Endothelial cell of umbilical vein (primary cell): ENCODE data around the gene DOCK1. TPM values are rescaled to one million over a fixed set of nuclear protein-coding genes. Genes with fewer than 3 reads are reported as not detected.

Source experiments
- BruUV-seq: library from RNA; stranded (reverse); fragments of 400-500 nt; replicated peaks from 2 replicates; lab custom pipeline; 2021; lab: Mats Ljungman, UMichigan
- CTCF ChIA-PET: fragments of 300-600, 350-600 bp; sonication (Branson Sonifier 250); formaldehyde crosslinking; loops from one replicate; lab custom pipeline; 2021; ENCODE audit warnings: antibody characterized with exemption, inconsistent platforms; lab: Charles Lee
- POLR2A ChIA-PET: fragments of 300-600, 350-600 bp; sonication (Branson Sonifier 250); formaldehyde crosslinking; loops from one replicate; lab custom pipeline; 2021; ENCODE audit warnings: antibody characterized with exemption, inconsistent platforms; lab: Charles Lee
- DNase-seq: peaks from one replicate; pipeline ENCODE4 v3.0.0-alpha.2; 2011; ENCODE audit warnings: low read depth, low spot score
- FAIRE-seq: peaks from 2 replicates; lab custom pipeline; 2011; peaks lifted over from hg19 to GRCh38; lab: Jason Lieb, UNC
- H2AFZ ChIP-seq: 2 replicates; pipeline ENCODE4 v1.6.0; 2012; ENCODE audit warnings: low read depth, low read length, control low read depth, inconsistent platforms
- H3K27ac ChIP-seq: 2 replicates; pipeline ENCODE4 v1.5.1; 2011; ENCODE audit warnings: low read depth, mild to moderate bottlenecking, control low read depth, low read length, moderate library complexity; ENCODE audit not compliant: insufficient read depth
- H3K27me3 ChIP-seq, 2 experiments: 2 replicates each; pipeline versions ENCODE4 v1.6.0 to v1.6.1; 2011; ENCODE audit warnings: low read length in 2 of 2, mixed read lengths in 1 of 2; ENCODE audit not compliant: control insufficient read depth in 2 of 2, insufficient read depth in 2 of 2
- H3K36me3 ChIP-seq, 2 experiments: 2 replicates in 1 of 2; 3 replicates in 1 of 2; pipeline ENCODE4 v1.5.1; 2011; ENCODE audit warnings: low read length in 2 of 2, mild to moderate bottlenecking in 1 of 2, moderate library complexity in 1 of 2; ENCODE audit not compliant: control insufficient read depth in 2 of 2, insufficient read depth in 2 of 2; ENCODE audit errors: extremely low read depth in 1 of 2
- H3K4me1 ChIP-seq: 3 replicates; pipeline ENCODE4 v1.5.1; 2011; ENCODE audit warnings: mild to moderate bottlenecking, low read length; ENCODE audit not compliant: control insufficient read depth, insufficient read depth; ENCODE audit errors: extremely low read depth
- H3K4me2 ChIP-seq: 2 replicates; pipeline ENCODE4 v1.6.1; 2011; ENCODE audit warnings: low read length, control low read depth, mixed read lengths; ENCODE audit not compliant: insufficient read depth
- H3K4me3 ChIP-seq, 3 experiments: fragments of 200-600 bp in 1 of 3; sonication (generic), shearing (Covaris generic) in 1 of 3; replicated peaks in 1 of 3; 2 replicates each; pipeline ENCODE4 v1.5.1; 2011 to 2016; ENCODE audit warnings: control low read depth in 3 of 3, low read length in 3 of 3, mild to moderate bottlenecking in 2 of 3, inconsistent platforms in 1 of 3, low read depth in 1 of 3, moderate library complexity in 1 of 3; ENCODE audit not compliant: insufficient read depth in 1 of 3
- H3K79me2 ChIP-seq: 2 replicates; pipeline ENCODE4 v1.6.0; 2012; ENCODE audit warnings: low read length, inconsistent platforms; ENCODE audit not compliant: control insufficient read depth, insufficient read depth
- H3K9ac ChIP-seq: replicated peaks from 2 replicates; pipeline ENCODE3; 2011; ENCODE audit warnings: low read length, control low read depth; ENCODE audit not compliant: insufficient read depth; ENCODE audit errors: extremely low read depth
- H3K9me1 ChIP-seq: replicated peaks from 3 replicates; pipeline ENCODE4 v1.6.0; 2011; ENCODE audit warnings: mild to moderate bottlenecking, low read length; ENCODE audit not compliant: control insufficient read depth, insufficient read depth; ENCODE audit errors: extremely low read depth
- H3K9me3 ChIP-seq: replicated peaks from 2 replicates; pipeline ENCODE4 v1.5.1; 2012; ENCODE audit warnings: low read length, inconsistent platforms; ENCODE audit not compliant: control insufficient read depth, insufficient read depth
- H4K20me1 ChIP-seq: replicated peaks from 2 replicates; pipeline ENCODE3; 2011; ENCODE audit warnings: mild to moderate bottlenecking, low read length; ENCODE audit not compliant: control insufficient read depth, insufficient read depth; ENCODE audit errors: extremely low read depth
- EZH2 ChIP-seq: IDR thresholded peaks from 2 replicates; pipeline ENCODE4 v1.6.1; 2012; ENCODE audit warnings: borderline replicate concordance, low read depth, mild to moderate bottlenecking, moderate library complexity, low read length, inconsistent platforms; ENCODE audit not compliant: severe bottlenecking
- FOS ChIP-seq: IDR thresholded peaks from 2 replicates; pipeline ENCODE4 v1.6.1; 2011; ENCODE audit warnings: mild to moderate bottlenecking, low read length, moderate library complexity, borderline replicate concordance; ENCODE audit not compliant: insufficient read depth
- GATA2 ChIP-seq: IDR thresholded peaks from 2 replicates; pipeline ENCODE4 v1.7.0; 2011; ENCODE audit warnings: low read depth, mild to moderate bottlenecking, moderate library complexity, mixed read lengths, low read length; ENCODE audit not compliant: insufficient read length, insufficient read depth
- JUN ChIP-seq: IDR thresholded peaks from 2 replicates; pipeline ENCODE4 v1.6.1; 2011; ENCODE audit warnings: borderline replicate concordance, low read depth; ENCODE audit not compliant: insufficient read length, insufficient read depth
- MYC ChIP-seq: IDR thresholded peaks from one replicate; pipeline ENCODE4 v1.6.1; 2011; ENCODE audit warnings: mild to moderate bottlenecking, low read depth, low read length
- POLR2A ChIP-seq: IDR thresholded peaks from 2 replicates; pipeline ENCODE4 v1.6.1; 2012; ENCODE audit warnings: low read depth, mild to moderate bottlenecking, control low read depth, low read length
- POLR2AphosphoS5 ChIP-seq: IDR thresholded peaks from 2 replicates; pipeline ENCODE4 v1.6.1; 2012; ENCODE audit warnings: low read depth, mild to moderate bottlenecking, control low read depth, low read length, moderate library complexity; ENCODE audit not compliant: insufficient read depth
- dilution Hi-C: fragments of 300-500 bp; cut with MboI; formaldehyde crosslinking; loops from one replicate; pipeline ENCODE4 v1.15.0; 2019; ENCODE audit warnings: low sequenced_read_pairs; ENCODE audit not compliant: extremely low pct_ligation_motif_present
- intact Hi-C: fragments of 100-400 bp; cut with micrococcal nuclease; formaldehyde crosslinking; loops from one replicate; pipeline ENCODE4 v1.10.0; 2022
- polyA plus RNA-seq, 4 experiments: library from polyadenylated mRNA; depleted of rRNA in 3 of 4; stranded (reverse) in 3 of 4; unstranded in 1 of 4; fragments of >200 nt; gene quantifications; 2 replicates each; pipeline versions ENCODE4 v1.2.1 to v1.2.3, GENCODE V29; 2011 to 2012; ENCODE audit warnings: missing spikeins in 1 of 4
- total RNA-seq: library from RNA; stranded (reverse); gene quantifications from 2 replicates; pipeline ENCODE4 v1.2.3, GENCODE V29; 2021
- TF ChIP-seq, protein P1 (sequence below): IDR thresholded peaks from 2 replicates; pipeline ENCODE4 v1.6.1; 2011; ENCODE audit not compliant: insufficient read depth, insufficient read length
- TF ChIP-seq, protein P2 (sequence below), 2 donors: IDR thresholded peaks; 1 replicate in 1 of 2; 2 replicates in 1 of 2; pipeline ENCODE4 v1.5.1; 2011; ENCODE audit warnings: low read length in 2 of 2, mild to moderate bottlenecking in 2 of 2, moderate library complexity in 2 of 2, control low read depth in 1 of 2, inconsistent platforms in 1 of 2, low read depth in 1 of 2; ENCODE audit not compliant: insufficient read depth in 1 of 2; ENCODE audit errors: extremely low read depth in 1 of 2

Gene DOCK1
- total and polyA plus RNA-seq, 2 donors (not counting 3 experiments of a cell fraction or from before 2014, with no cell fraction given): 22.5 to 83.1 TPM

DNA sequence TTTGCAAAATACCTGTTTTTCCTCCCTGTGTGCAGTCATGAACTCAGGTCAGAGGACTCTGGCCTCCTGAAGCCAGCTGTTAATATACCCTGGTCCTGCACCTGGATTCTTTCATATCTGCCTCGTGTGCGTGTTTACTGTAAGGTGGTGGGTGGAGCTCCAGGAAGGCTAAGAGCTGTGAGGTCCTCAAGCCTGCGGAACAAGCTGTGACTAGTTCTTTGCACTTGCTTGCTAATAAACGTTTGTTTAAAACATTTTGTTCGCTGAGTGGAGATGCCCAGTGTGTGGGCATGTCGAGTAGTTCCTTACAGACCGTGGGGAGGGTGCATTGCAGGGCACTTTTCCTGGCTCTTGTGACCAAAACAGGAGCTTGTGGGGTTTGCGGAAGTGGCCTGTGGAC lies 139.0 kb downstream of the DOCK1 start:
- Histone ChIP-seq H2AFZ (no peak overlapping the region), H3K36me3 (peaks cover 0 to 28% of the 10 kb centered on the region in 2 experiments), H3K4me1 (no peaks in the 10 kb centered on the region), H3K4me2 (no peak overlapping the region), H3K27me3 (no peaks in the 10 kb centered on the region), H3K9me1 (no peaks in the 10 kb centered on the region), H3K9me3 (no peaks in the 10 kb centered on the region), H3K79me2 (peaks cover 3% of the 10 kb centered on the region), H3K9ac (no peak overlapping the region), H3K27ac (no peak overlapping the region), H4K20me1 (no peaks in the 10 kb centered on the region), H3K4me3 (no peak overlapping the region)
- intact Hi-C loops (no loop called here), dilution Hi-C loops (no loop called here)
- CTCF ChIA-PET: no interaction called here
- POLR2A ChIA-PET: no interaction called here
- no peak for FAIRE-seq
- TF ChIP-seq EZH2 (no peak), JUN (no peak), MYC (no peak), FOS (no peak), GATA2 (no peak), POLR2A (no peak), POLR2AphosphoS5 (no peak)
- TF ChIP-seq, protein P1, sequence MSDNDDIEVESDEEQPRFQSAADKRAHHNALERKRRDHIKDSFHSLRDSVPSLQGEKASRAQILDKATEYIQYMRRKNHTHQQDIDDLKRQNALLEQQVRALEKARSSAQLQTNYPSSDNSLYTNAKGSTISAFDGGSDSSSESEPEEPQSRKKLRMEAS: no peak
- TF ChIP-seq, protein P2, sequence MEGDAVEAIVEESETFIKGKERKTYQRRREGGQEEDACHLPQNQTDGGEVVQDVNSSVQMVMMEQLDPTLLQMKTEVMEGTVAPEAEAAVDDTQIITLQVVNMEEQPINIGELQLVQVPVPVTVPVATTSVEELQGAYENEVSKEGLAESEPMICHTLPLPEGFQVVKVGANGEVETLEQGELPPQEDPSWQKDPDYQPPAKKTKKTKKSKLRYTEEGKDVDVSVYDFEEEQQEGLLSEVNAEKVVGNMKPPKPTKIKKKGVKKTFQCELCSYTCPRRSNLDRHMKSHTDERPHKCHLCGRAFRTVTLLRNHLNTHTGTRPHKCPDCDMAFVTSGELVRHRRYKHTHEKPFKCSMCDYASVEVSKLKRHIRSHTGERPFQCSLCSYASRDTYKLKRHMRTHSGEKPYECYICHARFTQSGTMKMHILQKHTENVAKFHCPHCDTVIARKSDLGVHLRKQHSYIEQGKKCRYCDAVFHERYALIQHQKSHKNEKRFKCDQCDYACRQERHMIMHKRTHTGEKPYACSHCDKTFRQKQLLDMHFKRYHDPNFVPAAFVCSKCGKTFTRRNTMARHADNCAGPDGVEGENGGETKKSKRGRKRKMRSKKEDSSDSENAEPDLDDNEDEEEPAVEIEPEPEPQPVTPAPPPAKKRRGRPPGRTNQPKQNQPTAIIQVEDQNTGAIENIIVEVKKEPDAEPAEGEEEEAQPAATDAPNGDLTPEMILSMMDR (IDR thresholded peaks at IDR 0.05; ENCODE audit: extremely low read depth in 1 of 2, insufficient read depth in 1 of 2, low read depth in 1 of 2, low read length in 2 of 2): no peak
- no peak for DNase-seq
- no TSS peak for BruUV-seq
